HUES6 (cell line): ENCODE results near the gene UBA3.
A peak's percentile ranks its signal among the peaks of the same experiment; 100 is the strongest.

Experiments
- H3K27ac ChIP-seq: 2 replicates; pipeline ENCODE4 v1.7.0; 2013; ENCODE audit warnings: low read depth, mild to moderate bottlenecking, low read length, inconsistent platforms
- H3K27me3 ChIP-seq: 2 replicates; pipeline ENCODE4 v1.6.1; 2013; ENCODE audit warnings: low read length; ENCODE audit not compliant: control insufficient read depth, insufficient read depth
- H3K36me3 ChIP-seq: 2 replicates; pipeline ENCODE4 v1.6.1; 2013; ENCODE audit warnings: low read length; ENCODE audit not compliant: control insufficient read depth, insufficient read depth
- H3K4me1 ChIP-seq: 2 replicates; pipeline ENCODE4 v1.6.1; 2013; ENCODE audit warnings: low read length; ENCODE audit not compliant: control insufficient read depth, insufficient read depth
- H3K4me3 ChIP-seq: 2 replicates; pipeline ENCODE4 v1.5.1; 2013; ENCODE audit warnings: low read depth, low read length
- H3K9ac ChIP-seq: one replicate; pipeline ENCODE4 v1.6.1; 2013; ENCODE audit warnings: mild to moderate bottlenecking, low read length
- H3K9me3 ChIP-seq: 2 replicates; pipeline ENCODE4 v1.6.1; 2013; ENCODE audit warnings: low read depth, low read length; ENCODE audit not compliant: control insufficient read depth, insufficient read depth

UBA3 gene

GRCh38 chr3:69011096-69011730, 69.0 kb downstream of the UBA3 start:
- Histone ChIP-seq H3K9ac (peak overlapping the region; percentile 83), H3K4me3 (peak overlapping the region; percentile 82; the same call in 1 of the 2 replicates), H3K36me3 (peaks cover 34% of the 10 kb centered on the region), H3K4me1 (peaks cover 69% of the 10 kb centered on the region), H3K27me3 (no peaks in the 10 kb centered on the region), H3K27ac (peak overlapping the region; percentile 99; the same call in 1 of the 2 replicates), H3K9me3 (no peaks in the 10 kb centered on the region)

GRCh38 chr3:69009559-69010410, 70.4 kb downstream of the UBA3 start:
- peaks cover 60% of the 10 kb centered on the region for H3K4me1 ChIP-seq
- no peaks in the 10 kb centered on the region for H3K27me3 ChIP-seq
- peak overlapping the region; percentile 83 for H3K9ac ChIP-seq
- peak overlapping the region; percentile 99 for H3K27ac ChIP-seq
- H3K9me3 ChIP-seq: no peaks in the 10 kb centered on the region
- peak overlapping the region; percentile 40; the same call in 1 of the 2 replicates for H3K4me3 ChIP-seq
- H3K36me3 ChIP-seq: peaks cover 48% of the 10 kb centered on the region

DNA sequence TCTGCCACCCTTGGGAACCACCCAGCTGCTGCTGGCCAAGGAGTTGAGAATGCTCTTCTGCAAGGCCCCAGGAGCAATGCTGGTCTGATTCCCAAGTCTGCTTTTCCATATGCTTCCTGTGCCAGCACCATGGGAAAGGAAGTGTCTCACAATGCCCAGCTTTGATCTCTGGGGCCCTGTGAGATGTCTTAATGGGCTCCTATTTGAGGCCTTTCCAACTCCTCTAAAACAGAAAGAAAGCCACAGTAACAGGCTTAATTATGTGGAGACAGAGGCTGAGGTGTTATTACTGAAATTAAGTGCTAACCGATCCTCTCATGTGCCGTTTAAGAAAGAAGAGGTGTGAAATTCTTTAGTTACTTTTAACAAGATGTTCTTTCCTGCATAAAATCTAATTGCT, 71.2 kb downstream of the UBA3 start:
- H3K9me3 ChIP-seq: no peaks in the 10 kb centered on the region
- H3K27me3 ChIP-seq: no peaks in the 10 kb centered on the region
- peak overlapping the region; percentile 83 for H3K9ac ChIP-seq
- H3K36me3 ChIP-seq: peaks cover 56% of the 10 kb centered on the region
- H3K4me3 ChIP-seq: peak overlapping the region; percentile 41; the same call in 1 of the 2 replicates
- H3K27ac ChIP-seq: peak overlapping the region; percentile 99
- H3K4me1 ChIP-seq: peaks cover 53% of the 10 kb centered on the region

- Histone ChIP-seq H3K4me1 (peaks cover 31% of the 10 kb centered on the region), H3K27me3 (no peaks in the 10 kb centered on the region), H3K36me3 (peaks cover 83% of the 10 kb centered on the region), H3K27ac (no peak overlapping the region), H3K4me3 (no peak overlapping the region), H3K9ac (no peak overlapping the region), H3K9me3 (no peaks in the 10 kb centered on the region)
These were observed 74.2 kb downstream of the UBA3 start for GRCh38 chr3:69005791-69006482.

GRCh38 chr3:69005071-69005790, 74.9 kb downstream of the UBA3 start:
- Histone ChIP-seq H3K27me3 (no peaks in the 10 kb centered on the region), H3K9ac (no peak overlapping the region)

More at GRCh38 chr3:69005071-69005790, 74.9 kb downstream of the UBA3 start:
- H3K36me3 ChIP-seq: peaks cover 84% of the 10 kb centered on the region
- no peak overlapping the region for H3K4me3 ChIP-seq
- peaks cover 24% of the 10 kb centered on the region for H3K4me1 ChIP-seq
- H3K9me3 ChIP-seq: no peaks in the 10 kb centered on the region
- H3K27ac ChIP-seq: no peak overlapping the region
